ENCODE measurements around the gene SAP30L.
A peak's percentile ranks its signal among the peaks of the same experiment; 100 is the strongest.

The SAP30L gene

DNA sequence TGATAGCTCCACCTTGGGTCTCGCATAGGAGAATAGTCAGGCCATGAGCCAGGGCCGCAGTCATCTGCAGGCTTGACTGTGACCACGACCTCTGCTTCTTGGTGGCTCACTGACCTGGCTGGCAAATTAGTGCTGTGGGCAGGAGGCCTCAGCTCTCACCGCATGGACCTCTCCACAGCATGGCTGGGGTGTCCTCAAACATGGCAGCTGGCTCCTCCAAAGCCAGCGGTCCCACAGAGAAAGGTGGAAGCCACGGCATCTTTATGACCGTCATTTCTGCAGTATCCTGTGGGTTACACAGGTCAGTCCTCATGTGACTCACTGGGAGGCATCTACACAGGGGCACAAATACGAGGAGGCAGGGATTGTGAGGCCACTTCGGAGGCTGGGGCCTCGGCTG is 43.2 kb upstream of the SAP30L start:
- TF ChIP-seq, protein P1, sequence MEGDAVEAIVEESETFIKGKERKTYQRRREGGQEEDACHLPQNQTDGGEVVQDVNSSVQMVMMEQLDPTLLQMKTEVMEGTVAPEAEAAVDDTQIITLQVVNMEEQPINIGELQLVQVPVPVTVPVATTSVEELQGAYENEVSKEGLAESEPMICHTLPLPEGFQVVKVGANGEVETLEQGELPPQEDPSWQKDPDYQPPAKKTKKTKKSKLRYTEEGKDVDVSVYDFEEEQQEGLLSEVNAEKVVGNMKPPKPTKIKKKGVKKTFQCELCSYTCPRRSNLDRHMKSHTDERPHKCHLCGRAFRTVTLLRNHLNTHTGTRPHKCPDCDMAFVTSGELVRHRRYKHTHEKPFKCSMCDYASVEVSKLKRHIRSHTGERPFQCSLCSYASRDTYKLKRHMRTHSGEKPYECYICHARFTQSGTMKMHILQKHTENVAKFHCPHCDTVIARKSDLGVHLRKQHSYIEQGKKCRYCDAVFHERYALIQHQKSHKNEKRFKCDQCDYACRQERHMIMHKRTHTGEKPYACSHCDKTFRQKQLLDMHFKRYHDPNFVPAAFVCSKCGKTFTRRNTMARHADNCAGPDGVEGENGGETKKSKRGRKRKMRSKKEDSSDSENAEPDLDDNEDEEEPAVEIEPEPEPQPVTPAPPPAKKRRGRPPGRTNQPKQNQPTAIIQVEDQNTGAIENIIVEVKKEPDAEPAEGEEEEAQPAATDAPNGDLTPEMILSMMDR (conservative IDR thresholded peaks at IDR 0.05; ENCODE audit: control insufficient read depth, insufficient read depth, low read depth, low read length): no peak
- H3K4me3 ChIP-seq (ENCODE audit: control insufficient read depth, low read depth, low read length): no peak overlapping the region
- no peak for DNase-seq (ENCODE audit: low read depth)

DNA sequence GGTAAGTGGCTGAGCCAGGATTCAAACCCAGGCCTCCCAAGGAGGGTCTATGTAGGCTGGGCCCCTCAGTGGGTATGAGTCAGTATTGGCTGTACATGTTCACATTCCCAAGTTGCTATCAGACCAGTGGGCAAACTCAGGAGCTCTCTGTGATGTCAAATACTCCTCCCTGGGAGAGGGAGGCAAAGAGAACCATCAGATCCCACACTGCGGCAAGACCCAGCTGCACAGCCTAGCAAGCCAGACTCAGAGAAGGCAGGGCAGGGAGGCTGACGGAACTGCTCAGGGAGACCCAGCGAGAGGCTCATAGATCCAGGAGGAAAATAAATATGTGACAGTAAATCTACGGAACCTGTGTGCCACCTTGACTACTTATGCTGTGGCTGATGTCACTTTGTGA is 42.6 kb upstream of the SAP30L start:
- TF ChIP-seq, protein P1 (conservative IDR thresholded peaks at IDR 0.05; ENCODE audit: control insufficient read depth, insufficient read depth, low read depth, low read length): no peak
- DNase-seq (ENCODE audit: low read depth): no peak
- no peak overlapping the region for H3K4me3 ChIP-seq (ENCODE audit: control insufficient read depth, low read depth, low read length)

DNA sequence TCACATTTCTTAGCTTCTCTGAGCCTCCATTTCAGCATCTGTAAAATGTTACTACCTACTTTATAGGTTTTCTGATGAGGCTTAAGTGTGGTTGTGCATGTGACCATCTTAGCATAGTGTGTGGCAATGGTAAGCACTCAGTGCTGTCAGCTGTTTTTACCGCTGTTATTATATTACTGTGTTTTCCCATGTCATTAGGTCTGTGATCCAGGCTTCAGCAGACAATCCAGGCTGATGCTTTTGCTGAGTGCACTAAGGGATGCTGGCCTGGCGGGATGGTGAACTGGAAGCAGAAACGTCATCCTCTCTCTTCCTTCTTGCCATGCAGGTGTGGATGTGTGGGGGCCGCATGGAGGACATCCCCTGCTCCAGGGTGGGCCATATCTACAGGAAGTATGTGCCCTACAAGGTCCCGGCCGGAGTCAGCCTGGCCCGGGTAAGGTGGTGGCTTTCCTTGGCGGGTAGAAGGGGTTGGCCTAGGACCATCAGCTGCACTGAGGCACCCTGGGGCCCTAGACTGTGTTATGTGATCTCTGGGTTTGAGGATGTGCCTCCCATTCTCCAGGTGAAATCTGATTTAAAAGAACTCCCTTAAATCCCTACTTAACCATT is 41.9 kb upstream of the SAP30L start:
- H3K4me3 ChIP-seq (ENCODE audit: control insufficient read depth, low read depth, low read length): no peak overlapping the region
- DNase-seq (ENCODE audit: low read depth): no peak
- TF ChIP-seq, protein P1 (conservative IDR thresholded peaks at IDR 0.05; ENCODE audit: control insufficient read depth, insufficient read depth, low read depth, low read length): no peak

DNA sequence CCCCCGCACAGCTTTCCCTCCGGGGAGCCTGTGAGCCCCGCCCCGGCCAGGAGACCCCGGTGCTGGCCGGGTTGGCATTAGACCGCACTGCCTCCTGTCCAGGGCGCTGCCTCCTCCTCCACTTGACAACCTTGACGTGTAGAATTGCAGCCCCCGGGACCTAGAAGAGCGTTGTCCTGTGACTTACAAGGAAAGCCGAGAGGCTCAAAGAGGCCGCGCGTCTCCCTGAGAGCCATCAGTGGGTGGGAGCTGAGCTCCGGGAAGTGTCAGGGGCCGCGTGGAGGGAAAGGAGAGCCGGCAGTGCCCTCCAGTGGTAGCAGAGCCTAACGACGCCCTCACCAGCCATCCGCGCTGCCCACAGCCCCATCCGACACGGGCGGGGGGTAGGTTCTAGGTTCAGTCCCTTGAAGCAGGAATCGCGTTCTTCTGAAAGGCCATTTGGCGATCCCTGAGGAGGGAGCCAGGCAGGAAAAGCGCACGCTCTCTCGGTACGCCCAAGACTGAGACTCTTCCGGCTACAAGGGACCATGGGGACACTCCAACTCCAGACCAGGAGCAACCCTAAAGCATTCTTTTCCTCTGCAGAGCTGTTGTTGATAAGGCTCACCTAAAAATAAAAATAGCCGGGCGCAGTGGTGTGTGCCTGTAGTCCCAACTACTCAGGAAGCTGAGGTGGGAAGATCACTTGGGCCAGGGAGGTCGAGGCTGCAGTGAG is 40.6 kb upstream of the SAP30L start:
- DNase-seq (ENCODE audit: low read depth): peak; percentile 70
- TF ChIP-seq, protein P1 (conservative IDR thresholded peaks at IDR 0.05; ENCODE audit: control insufficient read depth, insufficient read depth, low read depth, low read length): peak; percentile 72
- peak overlapping the region; percentile 34 for H3K4me3 ChIP-seq (ENCODE audit: control insufficient read depth, low read depth, low read length)

DNA sequence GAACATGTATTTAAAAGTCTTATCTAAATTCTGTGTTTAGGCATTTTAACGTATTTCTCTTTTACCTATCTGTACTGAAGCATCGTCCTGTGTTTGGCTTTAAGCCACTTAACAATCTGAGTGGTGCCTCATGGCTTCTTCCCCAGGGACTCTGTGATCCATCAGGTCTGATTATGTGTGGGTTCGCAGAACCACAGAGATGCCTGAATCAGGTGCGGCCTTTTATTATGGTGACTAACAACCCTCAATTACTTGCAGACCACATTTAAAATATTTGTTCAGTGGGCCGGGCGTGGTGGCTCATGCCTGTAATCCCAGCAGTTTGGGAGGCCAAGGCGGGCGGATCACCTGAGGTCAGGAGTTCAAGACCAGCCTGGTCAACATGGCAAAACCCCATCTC is 39.6 kb upstream of the SAP30L start:
- TF ChIP-seq, protein P1 (conservative IDR thresholded peaks at IDR 0.05; ENCODE audit: control insufficient read depth, insufficient read depth, low read depth, low read length): no peak
- peak; percentile 34 for DNase-seq (ENCODE audit: low read depth)
- H3K4me3 ChIP-seq (ENCODE audit: control insufficient read depth, low read depth, low read length): no peak overlapping the region

DNA sequence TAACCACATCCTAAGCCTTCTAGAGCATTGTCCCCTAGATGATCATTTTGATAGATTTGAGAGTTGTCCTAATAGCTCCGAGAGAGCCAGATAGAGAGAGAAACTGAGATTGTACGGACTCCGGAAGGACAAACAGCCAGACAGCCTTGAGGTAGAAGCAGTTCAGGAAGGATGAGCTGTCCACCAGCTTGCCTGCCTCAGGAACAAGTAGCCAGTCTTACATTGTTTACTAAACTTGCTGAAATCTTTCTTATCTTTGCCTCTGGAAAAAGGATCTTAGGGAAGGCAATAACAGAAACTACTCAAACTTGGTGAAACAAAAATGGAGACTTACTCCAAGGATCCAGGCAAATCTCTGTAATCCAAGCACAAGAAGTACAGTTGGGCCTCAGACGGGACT is 39.0 kb upstream of the SAP30L start:
- no peak overlapping the region for H3K4me3 ChIP-seq (ENCODE audit: control insufficient read depth, low read depth, low read length)

More for the DNA sequence above, 39.0 kb upstream of the SAP30L start:
- DNase-seq (ENCODE audit: low read depth): no peak
- TF ChIP-seq, protein P1 (conservative IDR thresholded peaks at IDR 0.05; ENCODE audit: control insufficient read depth, insufficient read depth, low read depth, low read length): no peak

All from fibroblast of mammary gland (primary cell).